GM12891 (cell line): ENCODE results near the gene STIM1.
A peak's percentile ranks its signal among the peaks of the same experiment; 100 is the strongest.

ENCODE experiments used
- PAX5 ChIP-seq: IDR thresholded peaks from 2 replicates; pipeline ENCODE4 v1.6.1; 2011; ENCODE audit warnings: low read length, moderate library complexity, mild to moderate bottlenecking; ENCODE audit not compliant: insufficient read depth, severe bottlenecking
- POLR2A ChIP-seq: IDR thresholded peaks from 2 replicates; pipeline ENCODE4 v1.6.1; 2011; ENCODE audit warnings: low read depth, low read length, control low read depth
- POLR2AphosphoS5 ChIP-seq: IDR thresholded peaks from 2 replicates; pipeline ENCODE4 v1.6.1; 2011; ENCODE audit warnings: low read depth, low read length, control low read depth
- SPI1 ChIP-seq: IDR thresholded peaks from 2 replicates; pipeline ENCODE4 v1.6.1; 2011; ENCODE audit warnings: low read depth, low read length, control low read depth
- TAF1 ChIP-seq: IDR thresholded peaks from 2 replicates; pipeline ENCODE4 v1.6.1; 2011; ENCODE audit warnings: low read depth, low read length, control low read depth

GRCh38 chr11:3836903-3837302 is 18.6 kb upstream of the STIM1 start:
- no peak for TF ChIP-seq POLR2A
- no peak for TF ChIP-seq PAX5
- TF ChIP-seq SPI1: peak; percentile 27; the same call in 1 of the 2 replicates
- no peak for TF ChIP-seq TAF1
- no peak for TF ChIP-seq POLR2AphosphoS5
